ENCODE results near the gene TIAM2.

The TIAM2 gene

DNA sequence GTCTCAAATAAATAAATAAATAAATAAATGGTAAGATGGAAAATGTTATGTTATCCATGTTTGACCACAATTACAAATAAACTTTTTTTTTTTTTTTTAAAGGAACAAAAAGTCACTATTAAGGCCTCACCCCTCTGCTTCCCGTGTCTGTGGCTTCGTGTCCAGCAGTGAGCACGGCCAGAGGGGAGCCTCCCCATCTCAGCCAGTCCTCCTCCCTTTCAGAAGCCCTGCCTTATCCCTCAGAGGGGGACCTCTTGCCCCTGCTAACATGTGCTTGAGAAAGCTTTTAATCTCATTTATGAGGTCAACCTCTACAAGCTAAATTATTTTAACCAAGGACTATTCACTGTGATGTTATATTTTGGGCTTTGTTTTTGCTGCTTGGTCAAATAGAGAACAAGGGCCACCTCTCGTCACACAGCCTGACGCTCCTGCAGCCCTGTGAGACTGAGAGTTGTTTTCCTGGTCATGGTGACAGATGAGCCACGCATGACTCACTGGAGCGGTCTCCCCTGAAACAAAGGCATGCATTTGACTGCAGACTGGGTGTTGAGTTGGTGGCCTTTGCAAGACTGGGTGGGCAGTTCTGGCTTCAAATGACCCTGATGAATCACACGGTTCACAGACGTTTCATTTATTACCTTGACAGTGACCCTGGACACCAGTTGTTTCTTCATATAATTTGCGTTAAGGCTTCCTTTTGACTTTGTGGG lies 131.8 kb downstream of the TIAM2 start:
- DNase-seq (ENCODE audit: low read depth in 2 of 2): no peak

DNA sequence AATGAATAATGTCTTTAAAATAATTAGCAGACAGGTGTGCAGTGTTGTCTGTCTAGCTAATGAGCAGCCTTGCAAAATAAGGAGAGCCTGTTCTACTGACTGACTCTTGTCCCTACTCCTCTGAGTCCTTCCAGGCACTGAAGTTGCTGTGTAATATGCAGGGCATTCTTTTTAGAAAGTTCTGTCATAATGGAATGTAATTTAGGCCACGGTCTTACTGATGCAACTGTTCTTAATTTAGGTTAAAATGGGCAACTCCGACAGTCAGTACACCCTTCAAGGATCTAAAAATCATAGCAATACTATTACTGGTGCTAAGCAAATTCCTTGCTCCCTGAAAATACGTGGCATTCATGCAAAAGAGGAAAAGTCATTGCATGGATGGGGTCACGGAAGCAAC lies 133.9 kb downstream of the TIAM2 start:
- DNase-seq (ENCODE audit: low read depth in 2 of 2): no peak

DNA sequence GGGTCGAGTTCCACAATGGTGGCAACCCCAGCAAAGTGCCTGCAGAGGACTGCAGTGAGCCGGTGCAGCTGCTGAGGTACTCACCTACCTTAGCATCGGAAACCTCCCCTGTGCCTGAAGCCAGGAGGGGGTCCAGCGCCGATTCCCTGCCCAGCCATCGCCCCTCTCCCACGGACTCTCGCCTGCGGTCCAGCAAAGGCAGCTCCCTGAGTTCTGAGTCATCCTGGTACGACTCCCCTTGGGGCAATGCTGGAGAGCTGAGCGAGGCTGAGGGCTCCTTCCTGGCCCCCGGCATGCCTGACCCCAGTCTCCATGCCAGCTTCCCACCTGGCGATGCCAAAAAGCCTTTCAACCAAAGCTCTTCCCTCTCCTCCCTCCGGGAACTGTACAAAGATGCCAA lies 134.6 kb downstream of the TIAM2 start:
- DNase-seq (ENCODE audit: low read depth in 2 of 2): no peak

DNA sequence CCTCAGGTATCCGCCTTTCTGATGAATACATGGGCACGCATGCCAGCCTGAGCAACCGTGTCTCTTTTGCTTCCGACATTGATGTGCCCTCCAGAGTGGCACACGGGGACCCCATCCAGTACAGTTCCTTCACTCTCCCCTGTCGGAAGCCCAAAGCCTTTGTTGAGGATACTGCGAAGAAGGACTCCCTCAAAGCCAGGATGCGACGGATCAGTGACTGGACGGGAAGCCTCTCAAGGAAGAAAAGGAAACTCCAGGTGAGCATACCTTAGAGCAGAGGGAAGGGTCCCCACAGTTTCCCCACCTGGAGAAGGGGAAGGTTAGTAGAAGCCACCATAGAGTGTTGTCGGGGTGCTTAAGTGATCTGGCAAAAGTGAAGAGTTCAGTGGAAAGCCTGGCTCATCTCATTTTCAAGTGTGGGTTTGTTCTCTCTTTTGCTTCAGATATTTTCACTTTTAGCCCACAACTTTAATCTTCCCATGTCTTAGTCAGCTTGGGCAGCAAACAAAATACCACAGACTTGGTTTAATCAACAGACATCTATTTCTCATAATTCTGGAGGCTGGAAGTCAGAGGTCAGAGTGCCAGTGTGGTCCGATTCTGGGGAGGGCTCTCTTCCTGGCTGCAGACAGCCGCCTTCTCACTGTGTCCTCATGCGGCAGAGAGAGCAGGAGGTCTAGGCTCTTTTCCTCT lies 135.2 kb downstream of the TIAM2 start:
- DNase-seq (ENCODE audit: low read depth in 2 of 2): no peak

DNA sequence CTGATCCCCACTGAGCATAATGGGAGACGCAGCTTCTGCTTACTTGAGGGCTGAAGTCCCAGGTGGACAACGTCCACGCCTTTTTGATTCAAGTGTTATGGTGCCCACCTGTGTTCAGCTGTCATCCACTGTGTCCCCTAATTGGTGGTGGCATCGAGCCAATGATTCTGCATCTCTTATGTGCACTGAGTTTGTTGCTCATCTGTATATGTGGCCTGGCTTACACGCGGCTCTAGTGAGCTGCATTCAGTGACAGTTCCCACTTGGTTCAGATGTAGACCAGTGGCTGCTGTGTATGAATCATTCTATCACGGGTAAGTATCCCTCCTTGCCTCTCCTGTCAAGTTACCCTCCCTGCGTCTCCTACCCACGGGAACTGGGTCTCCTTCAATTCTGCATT lies 137.5 kb downstream of the TIAM2 start:
- DNase-seq (ENCODE audit: low read depth in 2 of 2): no peak

DNA sequence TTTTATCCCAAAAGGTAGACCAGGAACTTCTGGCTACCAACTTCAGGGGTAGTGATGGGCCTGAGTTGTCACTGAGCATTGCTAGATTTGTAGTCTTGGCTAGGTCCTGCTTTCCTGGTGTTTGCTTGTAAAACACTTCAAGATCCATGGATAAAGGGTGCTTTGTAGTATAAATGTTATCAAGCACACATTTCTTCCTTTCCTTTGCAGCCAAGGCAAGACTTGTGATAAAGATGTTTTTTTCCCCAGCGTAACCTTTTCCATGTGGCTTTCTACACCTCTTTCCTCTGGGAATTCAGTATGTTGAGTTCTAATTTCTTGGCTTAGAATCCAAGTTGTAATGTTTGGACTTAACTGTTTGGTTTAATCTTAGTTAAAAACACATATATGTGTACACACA lies 145.9 kb downstream of the TIAM2 start:
- no peak for DNase-seq (ENCODE audit: low read depth in 2 of 2)

DNA sequence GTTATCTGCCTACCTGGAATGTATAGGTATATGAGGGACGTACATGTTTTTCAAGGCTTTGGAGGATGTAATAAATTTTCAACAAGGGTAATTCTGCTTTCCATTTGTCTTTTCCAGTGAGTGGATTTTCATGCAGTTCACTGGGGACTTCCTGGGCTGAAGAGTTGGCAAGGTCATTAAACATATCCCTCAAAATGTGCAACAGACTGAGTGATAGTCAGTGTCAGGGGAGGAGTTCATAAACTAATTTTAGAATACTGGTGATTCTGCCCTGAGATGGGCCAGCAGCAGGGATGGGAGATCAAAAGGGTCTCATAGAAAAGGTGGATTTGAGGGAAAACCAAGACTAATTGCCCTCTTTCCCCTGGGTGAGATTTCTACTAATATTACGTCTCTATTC lies 146.4 kb downstream of the TIAM2 start:
- no peak for DNase-seq (ENCODE audit: low read depth in 2 of 2)

DNA sequence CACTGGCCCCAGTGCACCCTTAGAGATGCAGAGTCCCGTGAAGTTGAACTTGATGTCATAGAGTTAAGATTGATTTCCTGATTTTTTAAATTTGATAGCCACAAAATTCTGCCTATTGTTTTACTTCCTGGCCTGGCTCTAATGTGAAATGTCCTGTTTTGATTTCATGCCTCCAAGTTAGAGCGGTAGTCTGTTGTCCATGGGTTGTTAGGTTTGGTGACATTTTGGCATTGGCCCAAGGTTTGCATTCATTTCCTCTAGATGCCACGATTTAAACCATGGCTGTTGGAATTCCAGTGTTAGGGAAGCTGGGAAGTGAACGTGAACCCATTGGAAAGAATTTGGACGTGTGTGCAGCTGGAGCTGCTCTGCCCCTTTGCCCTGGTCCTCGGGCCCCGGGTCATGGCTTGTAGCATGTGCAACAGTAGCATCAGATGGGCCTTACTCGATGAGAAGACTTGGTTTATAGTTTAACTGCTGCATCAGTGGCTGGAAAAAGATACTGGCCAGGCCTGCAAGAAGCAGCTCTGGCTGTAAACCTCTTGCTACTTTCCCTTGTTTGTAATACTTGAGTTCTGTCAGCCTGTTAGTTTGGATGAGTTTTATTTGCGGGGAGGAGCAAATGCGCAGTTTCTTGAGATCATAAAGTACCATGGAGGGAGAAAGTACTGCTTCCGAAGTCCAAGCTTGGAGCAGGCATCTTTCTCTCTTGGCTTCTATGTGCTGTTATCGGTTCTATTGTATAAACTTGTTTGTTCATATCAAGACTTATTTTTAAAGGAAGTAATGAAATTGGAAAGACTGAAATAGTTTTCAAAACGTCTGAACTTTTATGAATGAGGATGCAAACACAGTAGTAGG lies 147.3 kb downstream of the TIAM2 start:
- DNase-seq (ENCODE audit: low read depth in 2 of 2): no peak

DNA sequence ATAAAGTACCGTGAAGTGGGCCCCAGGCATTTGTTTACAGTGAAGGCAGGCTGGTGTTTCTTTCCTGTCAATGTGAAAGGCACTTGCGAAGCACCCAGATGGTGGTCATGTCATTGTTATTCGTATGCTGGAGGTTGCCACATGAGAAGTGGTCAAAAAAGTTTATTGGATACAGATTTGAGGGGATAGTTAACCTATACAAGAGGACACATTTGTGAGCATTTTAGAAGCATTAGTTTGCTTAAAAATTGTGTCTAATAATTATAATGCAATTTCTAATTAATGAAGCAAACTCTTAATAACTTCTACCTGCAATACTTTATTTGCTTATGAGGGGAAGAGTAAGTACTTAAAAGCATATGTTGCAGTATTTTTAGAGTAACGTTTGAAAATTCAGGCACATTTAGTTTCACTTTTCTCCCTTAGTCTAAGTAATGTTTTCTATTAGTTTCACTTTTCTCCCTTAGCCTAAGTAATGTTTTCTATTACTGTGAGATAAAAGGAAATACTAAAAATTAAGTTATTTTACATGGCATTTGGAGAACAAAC lies 148.0 kb downstream of the TIAM2 start:
- DNase-seq (ENCODE audit: low read depth in 2 of 2): no peak

DNA sequence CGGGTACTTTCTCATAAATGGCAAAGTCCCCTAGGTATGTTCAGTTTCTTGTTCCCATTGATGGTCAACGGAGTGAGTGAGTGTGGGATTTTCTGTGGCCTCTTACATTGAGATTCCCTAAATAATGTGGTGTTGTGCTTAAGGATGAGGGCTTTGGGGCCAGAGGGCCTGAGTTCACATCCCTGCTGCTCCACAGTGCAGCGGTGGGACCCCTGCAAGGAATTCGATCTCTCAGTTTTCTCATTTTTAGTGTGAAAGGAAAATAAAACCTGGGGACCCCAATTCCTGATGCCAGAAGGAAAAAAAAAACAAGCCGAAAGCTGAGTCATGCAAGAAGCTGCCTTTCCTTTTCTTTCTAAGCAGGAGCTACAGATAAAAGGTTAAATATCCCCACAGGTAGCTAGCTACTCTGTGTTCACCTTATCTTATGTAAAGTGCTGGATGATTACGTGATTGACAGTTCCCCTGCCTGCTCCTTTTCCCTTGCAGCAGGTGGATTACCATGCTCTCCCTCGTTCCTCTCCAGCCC lies 148.5 kb downstream of the TIAM2 start:
- no peak for DNase-seq (ENCODE audit: low read depth in 2 of 2)

DNA sequence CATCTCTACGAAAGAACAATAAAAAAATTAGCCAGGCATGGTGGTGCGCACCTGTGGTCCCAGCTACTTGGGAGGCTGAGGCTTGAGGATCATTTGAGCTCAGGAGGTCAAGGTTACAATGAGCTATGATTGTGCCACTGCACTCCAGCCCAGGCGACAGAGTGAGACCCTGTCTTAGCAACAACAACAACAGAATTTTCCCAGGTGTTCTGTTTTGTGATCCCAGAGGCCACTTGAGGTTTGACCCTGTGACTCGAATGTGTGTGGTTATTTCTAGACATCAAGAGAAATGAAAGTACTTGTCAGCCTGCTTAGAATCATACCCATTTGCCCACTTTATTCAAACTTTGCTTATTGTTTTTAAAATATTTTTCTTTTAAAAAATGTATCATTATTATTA lies 151.1 kb downstream of the TIAM2 start:
- no peak for DNase-seq (ENCODE audit: low read depth in 2 of 2)

DNA sequence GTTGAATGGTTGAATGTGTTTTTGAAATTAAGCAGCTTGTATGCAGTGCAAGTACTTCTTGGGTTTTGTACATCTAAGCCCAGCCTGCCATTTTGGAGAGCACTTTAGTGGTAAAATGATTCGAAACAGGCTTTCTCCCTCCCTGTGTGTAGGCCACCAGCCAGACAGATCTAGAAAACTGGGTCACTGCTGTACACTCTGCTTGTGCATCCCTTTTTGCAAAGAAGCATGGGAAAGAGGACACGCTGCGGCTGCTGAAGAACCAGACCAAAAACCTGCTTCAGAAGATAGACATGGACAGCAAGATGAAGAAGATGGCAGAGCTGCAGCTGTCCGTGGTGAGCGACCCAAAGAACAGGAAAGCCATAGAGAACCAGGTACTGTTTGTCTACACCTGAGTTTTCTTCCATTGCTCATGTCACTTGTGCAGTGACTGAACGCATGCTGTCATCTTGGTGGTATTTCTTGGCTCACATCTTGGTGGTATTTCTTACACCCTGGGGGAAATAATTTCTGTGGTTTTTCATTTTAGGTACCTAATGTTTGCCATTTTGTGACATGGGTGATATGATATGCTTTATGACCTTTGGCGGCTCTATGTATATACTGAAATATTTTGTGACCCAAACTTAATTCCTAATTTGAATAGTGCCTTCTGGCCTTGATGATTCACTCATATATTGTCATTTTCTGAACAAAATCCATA lies 153.0 kb downstream of the TIAM2 start:
- DNase-seq (ENCODE audit: low read depth in 2 of 2): no peak

DNA sequence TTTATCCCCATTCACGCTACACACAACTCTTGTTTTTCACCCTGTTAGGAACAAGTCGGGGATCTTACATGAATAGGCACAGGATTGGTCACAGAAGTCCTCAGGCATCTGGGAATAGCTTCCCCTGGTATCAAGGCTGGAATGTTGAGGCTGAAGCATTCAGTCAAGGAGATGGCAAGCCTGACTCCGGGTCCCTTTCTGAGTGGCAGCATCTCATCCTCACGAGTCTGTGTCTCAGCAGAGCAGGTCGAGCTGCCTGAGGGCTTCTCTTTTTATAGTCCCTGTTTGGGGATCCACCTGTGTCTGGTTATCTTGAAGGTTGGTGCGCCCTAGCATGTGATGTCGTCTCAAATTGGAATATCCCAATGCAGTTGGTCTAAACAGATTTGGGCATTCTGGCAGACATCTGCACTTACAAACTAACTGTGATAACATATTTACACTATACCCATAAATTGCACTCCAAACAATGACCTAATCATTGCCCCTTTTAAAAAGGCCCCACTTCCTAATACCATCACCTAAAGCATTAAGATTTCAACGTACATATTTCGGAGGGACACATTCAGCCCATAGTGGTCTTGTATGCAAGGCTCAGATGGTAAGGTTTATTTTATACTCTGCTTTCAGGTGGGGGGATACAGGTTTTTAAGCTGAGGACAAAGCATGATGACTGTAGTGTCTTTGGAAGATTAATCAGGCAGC lies 156.0 kb downstream of the TIAM2 start:
- DNase-seq (ENCODE audit: low read depth in 2 of 2): no peak

DNA sequence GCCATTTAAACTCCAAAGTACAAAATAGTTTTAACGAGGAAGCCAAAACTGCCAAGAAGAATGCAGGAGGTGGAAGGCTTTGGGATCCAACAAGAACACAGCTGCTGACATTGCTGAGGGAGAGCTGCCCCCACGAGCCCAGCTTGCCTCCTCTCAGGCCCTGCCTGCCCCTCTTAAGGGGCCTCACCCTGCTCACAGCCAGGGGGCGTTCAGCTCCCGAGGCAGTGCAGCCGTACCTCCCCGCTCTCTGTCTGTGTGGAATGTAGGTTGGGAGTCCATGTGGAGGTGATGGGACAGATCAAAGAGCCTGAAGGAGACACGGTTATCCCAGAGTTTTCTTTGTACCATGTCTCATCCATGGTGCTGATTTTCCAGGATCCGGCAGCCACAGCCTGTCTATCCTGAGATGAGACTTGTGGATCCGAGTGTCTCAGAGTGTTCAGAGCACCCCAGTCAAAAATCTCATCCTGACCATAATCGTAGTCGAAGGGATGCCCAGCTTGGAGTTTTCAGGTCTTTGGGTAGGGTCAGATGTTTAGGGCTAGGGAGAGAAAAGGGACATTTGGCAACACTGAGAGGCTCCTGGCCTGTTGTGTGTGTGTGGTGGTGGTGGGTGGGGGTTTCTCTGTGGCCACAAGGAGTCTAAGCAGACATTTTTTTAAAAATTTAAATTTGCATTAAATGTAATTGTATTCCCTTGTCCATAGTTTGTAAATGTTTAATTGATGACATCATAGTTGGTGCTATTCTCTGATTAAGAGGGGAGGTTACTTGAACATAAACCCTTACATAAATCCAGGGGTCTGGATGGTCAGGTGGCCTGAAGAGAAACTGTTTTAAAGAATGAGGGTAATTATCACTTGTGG lies 157.3 kb downstream of the TIAM2 start:
- no peak for DNase-seq (ENCODE audit: low read depth in 2 of 2)

DNA sequence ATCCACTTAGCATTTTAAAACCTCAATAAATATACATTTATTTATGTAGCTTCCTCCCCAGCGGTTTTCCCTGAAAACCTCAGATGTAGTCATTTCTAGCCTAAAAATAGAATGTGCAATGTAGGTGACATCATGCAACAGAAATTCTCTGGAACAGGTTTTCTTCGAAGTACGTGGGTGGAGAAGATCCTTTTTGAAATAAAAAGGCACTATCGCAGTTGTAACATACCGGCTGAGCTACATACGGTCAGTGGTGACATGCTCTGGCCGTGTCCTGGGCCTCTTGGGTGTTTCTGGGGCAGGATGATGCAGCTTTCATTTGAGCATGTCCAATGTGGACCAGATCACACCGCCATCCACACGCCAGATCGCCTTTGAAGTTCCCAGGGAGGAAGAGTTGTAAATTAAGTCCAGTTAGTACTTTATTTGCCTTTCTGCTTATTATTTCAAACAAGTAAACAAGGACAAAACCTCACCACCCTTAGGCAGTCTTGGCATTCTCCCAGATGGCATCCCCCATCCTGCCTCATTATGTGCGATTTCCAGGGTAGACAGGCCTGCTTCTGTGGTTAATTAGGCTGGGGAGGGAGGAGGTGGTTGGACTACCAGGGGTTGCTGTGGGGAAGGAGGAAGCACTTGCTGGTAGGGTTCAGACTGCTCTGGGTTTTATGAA lies 159.2 kb downstream of the TIAM2 start:
- DNase-seq (ENCODE audit: low read depth in 2 of 2): peak in 1 of 2 experiments; percentile 65

DNA sequence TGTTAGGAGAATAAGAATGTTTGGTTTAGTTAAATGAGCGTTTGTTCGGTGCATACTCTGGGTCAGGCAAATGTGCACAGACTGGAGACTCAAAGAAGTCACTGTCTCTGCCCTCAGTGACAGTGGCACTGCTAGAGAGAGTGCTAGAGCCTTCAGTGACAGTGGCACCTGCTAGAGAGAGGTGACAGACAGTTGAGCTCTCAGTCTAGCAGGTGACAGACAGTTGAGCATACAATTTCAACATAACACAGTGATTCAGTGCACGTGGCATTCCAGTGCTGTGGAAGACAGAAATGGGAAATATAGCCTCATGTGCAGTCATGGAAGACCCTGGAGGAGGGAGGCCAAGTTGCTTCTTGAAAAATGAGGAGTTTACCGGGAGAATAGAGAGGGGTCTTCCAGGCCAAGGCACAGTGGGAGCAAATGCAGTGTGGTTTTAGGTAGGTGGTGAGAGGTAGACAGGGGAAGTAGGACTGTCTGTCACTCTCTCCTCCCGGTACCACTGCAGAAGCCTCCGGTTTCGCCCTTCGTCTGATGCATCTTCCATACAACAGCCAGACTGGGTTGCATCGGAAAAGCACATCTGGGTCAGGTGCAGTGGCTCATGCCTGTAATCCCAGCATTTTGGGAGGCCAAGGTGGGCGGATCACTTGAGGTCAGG lies 160.8 kb downstream of the TIAM2 start:
- DNase-seq (ENCODE audit: low read depth in 2 of 2): no peak

DNA sequence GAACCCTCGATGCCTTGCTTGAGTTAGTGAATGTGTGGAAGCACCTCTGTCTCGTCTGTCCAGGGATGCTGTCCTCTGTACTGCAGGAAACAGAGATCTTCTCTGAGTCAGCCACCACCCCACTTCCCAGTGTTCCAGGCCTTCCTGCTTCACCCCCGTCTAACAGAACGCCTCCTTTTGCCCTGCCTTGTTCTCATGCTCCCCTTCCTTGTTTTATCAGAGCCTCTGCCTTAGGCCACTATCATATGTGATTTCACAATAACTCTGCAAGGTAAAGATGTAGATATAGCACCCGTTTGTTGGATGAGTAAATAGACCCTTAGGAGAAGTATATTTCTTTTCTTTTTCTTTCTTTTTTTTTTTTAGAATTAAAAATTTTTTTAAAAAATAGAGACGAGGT lies 162.0 kb downstream of the TIAM2 start:
- DNase-seq (ENCODE audit: low read depth in 2 of 2): no peak

DNA sequence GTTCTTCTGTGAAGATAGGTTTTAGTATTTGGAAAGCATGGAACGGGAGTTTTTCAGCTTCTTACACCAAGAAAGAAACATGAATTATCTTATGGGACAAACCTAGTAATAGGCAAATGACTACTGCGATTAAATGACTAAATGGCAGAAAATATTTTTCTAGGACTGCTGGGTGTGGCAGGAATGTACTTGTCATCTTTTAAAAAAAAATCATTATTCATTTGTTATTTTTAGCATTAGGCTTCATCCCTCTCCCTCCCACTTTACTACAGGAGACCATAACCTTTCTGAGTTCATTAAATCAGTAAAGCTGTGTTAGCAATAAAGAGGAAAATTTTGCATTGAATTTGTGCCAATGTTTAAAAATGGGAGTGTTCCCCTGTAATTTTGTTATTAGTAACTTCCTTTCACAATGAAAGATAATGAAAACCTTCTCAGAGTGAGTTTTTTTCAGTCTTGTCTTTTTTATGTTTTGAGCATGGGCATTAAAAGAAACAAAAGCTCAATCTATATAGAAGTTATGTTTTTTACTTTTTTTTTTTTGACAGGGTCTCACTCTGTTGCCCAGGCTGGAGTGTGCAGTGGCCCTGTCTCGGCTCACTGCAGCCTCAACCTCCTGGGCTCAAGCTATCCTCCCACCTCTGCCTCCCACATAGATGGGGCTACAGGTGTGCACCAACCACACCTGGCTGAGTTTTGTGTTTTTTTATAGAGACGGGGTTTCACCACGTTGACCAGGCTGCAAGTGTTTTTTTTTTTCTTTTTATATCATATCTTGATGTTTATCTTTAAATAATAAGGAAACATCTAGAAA lies 163.1 kb downstream of the TIAM2 start:
- no peak for DNase-seq (ENCODE audit: low read depth in 2 of 2)
